HepG2 (cell line): ENCODE data around the gene MTIF2. TPM values are rescaled to one million over a fixed set of nuclear protein-coding genes. Genes with fewer than 3 reads are reported as not detected.

ENCODE experiments used
- FOSL2 ChIP-seq: sonication (generic); formaldehyde crosslinking; IDR thresholded peaks from 2 replicates; pipeline ENCODE4 v1.4.0; 2020; ENCODE audit warnings: missing genetic modification reagents
- FOXM1 ChIP-seq: sonication (generic); formaldehyde crosslinking; IDR thresholded peaks from 2 replicates; pipeline ENCODE4 v1.5.0; 2020; ENCODE audit warnings: missing genetic modification reagents
- GATA4 ChIP-seq: sonication (generic); IDR thresholded peaks from 2 replicates; pipeline ENCODE4 v1.6.1; 2016; ENCODE audit warnings: antibody characterized with exemption, low read depth, borderline replicate concordance
- HDAC6 ChIP-seq: fragments of 200-600 bp; sonication (generic); IDR thresholded peaks from 2 replicates; pipeline ENCODE4 v1.7.0; 2017; ENCODE audit warnings: mild to moderate bottlenecking, antibody characterized with exemption, low read length, low read depth
- MIXL1 ChIP-seq: IDR thresholded peaks from 2 replicates; pipeline ENCODE4 v1.6.1; 2016
- RELA ChIP-seq: sonication (generic); formaldehyde crosslinking; IDR thresholded peaks from 2 replicates; pipeline ENCODE4 v1.4.0; 2020; ENCODE audit warnings: missing genetic modification reagents
- SMARCE1 ChIP-seq: fragments of 450-650 bp; IDR thresholded peaks from 2 replicates; pipeline ENCODE4 v1.6.1; 2017; ENCODE audit warnings: borderline replicate concordance
- ZBTB8A ChIP-seq: sonication (generic); formaldehyde crosslinking; IDR thresholded peaks from 2 replicates; pipeline ENCODE4 v1.4.0; 2020; ENCODE audit warnings: mild to moderate bottlenecking, low read depth, missing genetic modification reagents, borderline replicate concordance
- ZFYVE20 ChIP-seq: sonication (generic); formaldehyde crosslinking; IDR thresholded peaks from 2 replicates; pipeline ENCODE4 v1.8.0; 2023; ENCODE audit warnings: low read depth, mild to moderate bottlenecking, moderate library complexity, missing genetic modification reagents, borderline replicate concordance
- ZNF224 ChIP-seq: sonication (generic); formaldehyde crosslinking; IDR thresholded peaks from 2 replicates; pipeline ENCODE4 v1.5.0; 2020; ENCODE audit warnings: mild to moderate bottlenecking, missing genetic modification reagents
- ZNF44 ChIP-seq: sonication (generic); formaldehyde crosslinking; IDR thresholded peaks from 2 replicates; pipeline ENCODE4 v1.5.1; 2020; ENCODE audit warnings: mild to moderate bottlenecking, missing genetic modification reagents
- ZNF792 ChIP-seq: IDR thresholded peaks from 2 replicates; pipeline ENCODE4 v1.6.1; 2016
- polyA plus RNA-seq, 8 experiments: library from polyadenylated mRNA; depleted of rRNA in 3 of 8; stranded (reverse) in 7 of 8; unstranded in 1 of 8; fragments of >200 nt; fragmentation: Illumina TruSeq in 4 of 8; extraction: Trizol in 4 of 8; gene quantifications; 2 replicates each; pipeline versions ENCODE4 v1.2.1 to v1.2.3, GENCODE V29; 2011 to 2016; ENCODE audit warnings: low read depth in 4 of 8, missing spikeins in 1 of 8, mixed read lengths in 1 of 8; ENCODE audit not compliant: insufficient read depth in 1 of 8
- total RNA-seq, 5 experiments: library from RNA; depleted of rRNA; stranded (reverse); fragments of >200 nt; fragmentation: Illumina TruSeq; extraction: Trizol; gene quantifications; 2 replicates each; pipeline ENCODE4 v1.2.3, GENCODE V29; 2016; ENCODE audit warnings: low read depth in 1 of 5
- TF ChIP-seq, protein P1 (sequence below): sonication (generic); formaldehyde crosslinking; IDR thresholded peaks from 2 replicates; pipeline ENCODE4 v1.5.0; 2020; ENCODE audit warnings: mild to moderate bottlenecking, missing genetic modification reagents
- TF ChIP-seq, protein P2 (sequence below): sonication (generic); formaldehyde crosslinking; IDR thresholded peaks from 2 replicates; pipeline ENCODE4 v1.5.0; 2020; ENCODE audit warnings: missing genetic modification reagents
- TF ChIP-seq, protein P3 (sequence below): IDR thresholded peaks from 2 replicates; pipeline ENCODE4 v1.6.1; 2016; ENCODE audit warnings: low read depth
- TF ChIP-seq, protein P4 (sequence below): sonication (generic); formaldehyde crosslinking; IDR thresholded peaks from 2 replicates; pipeline ENCODE4 v1.5.1; 2020; ENCODE audit warnings: missing genetic modification reagents, mild to moderate bottlenecking, borderline replicate concordance
- TF ChIP-seq, protein P5 (sequence below): sonication (generic); formaldehyde crosslinking; IDR thresholded peaks from 2 replicates; pipeline ENCODE4 v1.4.0; 2020; ENCODE audit warnings: missing genetic modification reagents

The MTIF2 gene
- total and polyA plus RNA-seq, 2 of the 13 experiments (the other 11 are each of a cell fraction or from before 2014, with no cell fraction given) = 32.1 to 92.1 TPM

DNA sequence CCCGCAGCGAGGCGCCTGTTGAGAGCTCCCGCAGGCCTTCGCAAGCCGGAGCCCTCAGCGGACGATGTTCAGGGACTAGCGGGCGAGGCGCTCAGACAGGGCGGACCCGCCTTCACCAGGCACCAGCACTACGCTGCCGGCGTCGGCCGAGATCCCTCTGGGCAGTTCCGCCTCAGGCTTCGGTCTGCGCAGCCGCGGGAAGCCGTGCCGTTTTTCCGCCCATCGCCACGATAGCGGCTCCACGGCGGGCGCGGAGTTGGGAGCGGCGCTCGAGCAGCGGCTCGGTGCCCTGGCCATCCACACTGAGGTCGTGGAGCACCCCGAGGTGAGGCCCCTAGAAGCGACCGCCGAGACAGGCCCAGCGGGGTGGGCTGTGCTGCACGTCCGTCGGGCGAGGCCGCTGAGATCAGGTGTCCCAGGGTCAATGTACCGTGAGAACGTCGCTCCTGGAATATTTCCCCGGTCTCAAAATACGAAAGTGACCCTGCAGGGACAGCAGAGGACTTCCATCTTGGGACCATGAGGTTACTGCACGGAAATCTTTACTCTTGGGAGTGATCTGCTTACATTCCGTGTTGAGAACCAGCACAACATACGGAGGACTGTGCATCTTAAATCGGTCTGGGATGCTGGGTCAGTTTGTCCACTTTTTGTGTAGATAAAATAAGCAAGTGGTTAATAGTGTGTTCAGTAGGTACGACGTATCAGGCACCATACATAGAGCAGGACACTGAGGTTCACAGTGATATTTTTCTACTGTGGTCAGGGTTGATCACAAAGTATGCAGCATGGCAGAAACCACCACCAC lies 13.3 kb upstream of the MTIF2 start (continued):
- TF ChIP-seq, protein P1, sequence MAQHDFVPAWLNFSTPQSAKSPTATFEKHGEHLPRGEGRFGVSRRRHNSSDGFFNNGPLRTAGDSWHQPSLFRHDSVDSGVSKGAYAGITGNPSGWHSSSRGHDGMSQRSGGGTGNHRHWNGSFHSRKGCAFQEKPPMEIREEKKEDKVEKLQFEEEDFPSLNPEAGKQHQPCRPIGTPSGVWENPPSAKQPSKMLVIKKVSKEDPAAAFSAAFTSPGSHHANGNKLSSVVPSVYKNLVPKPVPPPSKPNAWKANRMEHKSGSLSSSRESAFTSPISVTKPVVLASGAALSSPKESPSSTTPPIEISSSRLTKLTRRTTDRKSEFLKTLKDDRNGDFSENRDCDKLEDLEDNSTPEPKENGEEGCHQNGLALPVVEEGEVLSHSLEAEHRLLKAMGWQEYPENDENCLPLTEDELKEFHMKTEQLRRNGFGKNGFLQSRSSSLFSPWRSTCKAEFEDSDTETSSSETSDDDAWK (CRISPR knock-in tag) = no peak
- TF ChIP-seq ZNF44 (CRISPR knock-in tag) = no peak; the same call in none of the 2 replicates
- TF ChIP-seq HDAC6 = no peak
- TF ChIP-seq, protein P2, sequence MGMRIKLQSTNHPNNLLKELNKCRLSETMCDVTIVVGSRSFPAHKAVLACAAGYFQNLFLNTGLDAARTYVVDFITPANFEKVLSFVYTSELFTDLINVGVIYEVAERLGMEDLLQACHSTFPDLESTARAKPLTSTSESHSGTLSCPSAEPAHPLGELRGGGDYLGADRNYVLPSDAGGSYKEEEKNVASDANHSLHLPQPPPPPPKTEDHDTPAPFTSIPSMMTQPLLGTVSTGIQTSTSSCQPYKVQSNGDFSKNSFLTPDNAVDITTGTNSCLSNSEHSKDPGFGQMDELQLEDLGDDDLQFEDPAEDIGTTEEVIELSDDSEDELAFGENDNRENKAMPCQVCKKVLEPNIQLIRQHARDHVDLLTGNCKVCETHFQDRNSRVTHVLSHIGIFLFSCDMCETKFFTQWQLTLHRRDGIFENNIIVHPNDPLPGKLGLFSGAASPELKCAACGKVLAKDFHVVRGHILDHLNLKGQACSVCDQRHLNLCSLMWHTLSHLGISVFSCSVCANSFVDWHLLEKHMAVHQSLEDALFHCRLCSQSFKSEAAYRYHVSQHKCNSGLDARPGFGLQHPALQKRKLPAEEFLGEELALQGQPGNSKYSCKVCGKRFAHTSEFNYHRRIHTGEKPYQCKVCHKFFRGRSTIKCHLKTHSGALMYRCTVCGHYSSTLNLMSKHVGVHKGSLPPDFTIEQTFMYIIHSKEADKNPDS (CRISPR knock-in tag) = 0 out of 2 replicates have a peak, but pooled peaks have one; percentile 88
- TF ChIP-seq ZFYVE20 (CRISPR knock-in tag) = peak; percentile 93
- peak; percentile 77 for TF ChIP-seq MIXL1 (CRISPR knock-in tag)
- TF ChIP-seq ZBTB8A (CRISPR knock-in tag) = 0 out of 2 replicates have a peak, but pooled peaks have one; percentile 81
- TF ChIP-seq GATA4 = peak; percentile 75
- peak; percentile 96; the same call in 1 of the 2 replicates for TF ChIP-seq ZNF792 (CRISPR knock-in tag)
- TF ChIP-seq, protein P3, sequence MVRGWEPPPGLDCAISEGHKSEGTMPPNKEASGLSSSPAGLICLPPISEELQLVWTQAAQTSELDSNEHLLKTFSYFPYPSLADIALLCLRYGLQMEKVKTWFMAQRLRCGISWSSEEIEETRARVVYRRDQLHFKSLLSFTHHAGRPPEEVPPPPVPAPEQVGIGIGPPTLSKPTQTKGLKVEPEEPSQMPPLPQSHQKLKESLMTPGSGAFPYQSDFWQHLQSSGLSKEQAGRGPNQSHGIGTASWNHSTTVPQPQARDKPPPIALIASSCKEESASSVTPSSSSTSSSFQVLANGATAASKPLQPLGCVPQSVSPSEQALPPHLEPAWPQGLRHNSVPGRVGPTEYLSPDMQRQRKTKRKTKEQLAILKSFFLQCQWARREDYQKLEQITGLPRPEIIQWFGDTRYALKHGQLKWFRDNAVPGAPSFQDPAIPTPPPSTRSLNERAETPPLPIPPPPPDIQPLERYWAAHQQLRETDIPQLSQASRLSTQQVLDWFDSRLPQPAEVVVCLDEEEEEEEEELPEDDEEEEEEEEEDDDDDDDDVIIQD (CRISPR knock-in tag) = peak; percentile 85
- peak; percentile 88 for TF ChIP-seq ZNF224 (CRISPR knock-in tag)
- TF ChIP-seq RELA (CRISPR knock-in tag) = no peak
- no peak for TF ChIP-seq SMARCE1
- TF ChIP-seq FOXM1 (CRISPR knock-in tag) = no peak
- TF ChIP-seq, protein P4, sequence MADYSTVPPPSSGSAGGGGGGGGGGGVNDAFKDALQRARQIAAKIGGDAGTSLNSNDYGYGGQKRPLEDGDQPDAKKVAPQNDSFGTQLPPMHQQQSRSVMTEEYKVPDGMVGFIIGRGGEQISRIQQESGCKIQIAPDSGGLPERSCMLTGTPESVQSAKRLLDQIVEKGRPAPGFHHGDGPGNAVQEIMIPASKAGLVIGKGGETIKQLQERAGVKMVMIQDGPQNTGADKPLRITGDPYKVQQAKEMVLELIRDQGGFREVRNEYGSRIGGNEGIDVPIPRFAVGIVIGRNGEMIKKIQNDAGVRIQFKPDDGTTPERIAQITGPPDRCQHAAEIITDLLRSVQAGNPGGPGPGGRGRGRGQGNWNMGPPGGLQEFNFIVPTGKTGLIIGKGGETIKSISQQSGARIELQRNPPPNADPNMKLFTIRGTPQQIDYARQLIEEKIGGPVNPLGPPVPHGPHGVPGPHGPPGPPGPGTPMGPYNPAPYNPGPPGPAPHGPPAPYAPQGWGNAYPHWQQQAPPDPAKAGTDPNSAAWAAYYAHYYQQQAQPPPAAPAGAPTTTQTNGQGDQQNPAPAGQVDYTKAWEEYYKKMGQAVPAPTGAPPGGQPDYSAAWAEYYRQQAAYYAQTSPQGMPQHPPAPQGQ (CRISPR knock-in tag) = peak; percentile 60; the same call in 1 of the 2 replicates
- peak; percentile 62 for TF ChIP-seq FOSL2
- TF ChIP-seq, protein P5, sequence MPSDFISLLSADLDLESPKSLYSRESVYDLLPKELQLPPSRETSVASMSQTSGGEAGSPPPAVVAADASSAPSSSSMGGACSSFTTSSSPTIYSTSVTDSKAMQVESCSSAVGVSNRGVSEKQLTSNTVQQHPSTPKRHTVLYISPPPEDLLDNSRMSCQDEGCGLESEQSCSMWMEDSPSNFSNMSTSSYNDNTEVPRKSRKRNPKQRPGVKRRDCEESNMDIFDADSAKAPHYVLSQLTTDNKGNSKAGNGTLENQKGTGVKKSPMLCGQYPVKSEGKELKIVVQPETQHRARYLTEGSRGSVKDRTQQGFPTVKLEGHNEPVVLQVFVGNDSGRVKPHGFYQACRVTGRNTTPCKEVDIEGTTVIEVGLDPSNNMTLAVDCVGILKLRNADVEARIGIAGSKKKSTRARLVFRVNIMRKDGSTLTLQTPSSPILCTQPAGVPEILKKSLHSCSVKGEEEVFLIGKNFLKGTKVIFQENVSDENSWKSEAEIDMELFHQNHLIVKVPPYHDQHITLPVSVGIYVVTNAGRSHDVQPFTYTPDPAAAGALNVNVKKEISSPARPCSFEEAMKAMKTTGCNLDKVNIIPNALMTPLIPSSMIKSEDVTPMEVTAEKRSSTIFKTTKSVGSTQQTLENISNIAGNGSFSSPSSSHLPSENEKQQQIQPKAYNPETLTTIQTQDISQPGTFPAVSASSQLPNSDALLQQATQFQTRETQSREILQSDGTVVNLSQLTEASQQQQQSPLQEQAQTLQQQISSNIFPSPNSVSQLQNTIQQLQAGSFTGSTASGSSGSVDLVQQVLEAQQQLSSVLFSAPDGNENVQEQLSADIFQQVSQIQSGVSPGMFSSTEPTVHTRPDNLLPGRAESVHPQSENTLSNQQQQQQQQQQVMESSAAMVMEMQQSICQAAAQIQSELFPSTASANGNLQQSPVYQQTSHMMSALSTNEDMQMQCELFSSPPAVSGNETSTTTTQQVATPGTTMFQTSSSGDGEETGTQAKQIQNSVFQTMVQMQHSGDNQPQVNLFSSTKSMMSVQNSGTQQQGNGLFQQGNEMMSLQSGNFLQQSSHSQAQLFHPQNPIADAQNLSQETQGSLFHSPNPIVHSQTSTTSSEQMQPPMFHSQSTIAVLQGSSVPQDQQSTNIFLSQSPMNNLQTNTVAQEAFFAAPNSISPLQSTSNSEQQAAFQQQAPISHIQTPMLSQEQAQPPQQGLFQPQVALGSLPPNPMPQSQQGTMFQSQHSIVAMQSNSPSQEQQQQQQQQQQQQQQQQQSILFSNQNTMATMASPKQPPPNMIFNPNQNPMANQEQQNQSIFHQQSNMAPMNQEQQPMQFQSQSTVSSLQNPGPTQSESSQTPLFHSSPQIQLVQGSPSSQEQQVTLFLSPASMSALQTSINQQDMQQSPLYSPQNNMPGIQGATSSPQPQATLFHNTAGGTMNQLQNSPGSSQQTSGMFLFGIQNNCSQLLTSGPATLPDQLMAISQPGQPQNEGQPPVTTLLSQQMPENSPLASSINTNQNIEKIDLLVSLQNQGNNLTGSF (CRISPR knock-in tag) = peak; percentile 94
